Measurements from ENCODE around the gene GJA4.
A peak's percentile ranks its signal among the peaks of the same experiment; 100 is the strongest.
"Not testable (repeated sequence)": the region's sequence is repeated elsewhere in the genome, so short reads cannot be mapped to it uniquely, and the experiment has no call there.

Gene GJA4

DNA sequence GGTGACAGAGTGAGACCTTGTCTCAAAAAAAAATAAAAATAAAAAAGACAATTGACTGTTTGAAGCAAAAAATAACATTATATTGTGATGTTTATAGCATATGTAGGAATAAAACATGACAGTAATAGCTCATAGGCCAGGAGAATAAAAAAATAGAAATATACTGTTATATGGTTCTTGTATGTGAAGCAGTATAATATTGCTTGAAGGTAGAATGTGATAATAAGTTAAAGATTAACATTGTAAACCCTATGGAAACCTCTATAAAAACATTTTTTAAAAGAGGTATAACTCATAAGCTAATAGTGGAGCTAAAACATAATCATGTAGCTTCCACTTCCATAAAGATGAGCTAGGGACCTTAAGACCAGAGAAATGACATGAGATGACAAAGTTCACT, 23.5 kb downstream of the GJA4 start:
- Mint-ChIP-seq H3K27me3 (ENCODE audit: low read depth) (peaks cover 5% of the 10 kb centered on the region), H3K9me3 (peaks cover 2% of the 10 kb centered on the region), H3K36me3 (ENCODE audit: low read depth) (no peaks in the 10 kb centered on the region), H3K4me3 (no peak overlapping the region), H3K27ac (no peak overlapping the region), H3K4me1 (no peaks in the 10 kb centered on the region)
- TF ChIP-seq, protein P1, sequence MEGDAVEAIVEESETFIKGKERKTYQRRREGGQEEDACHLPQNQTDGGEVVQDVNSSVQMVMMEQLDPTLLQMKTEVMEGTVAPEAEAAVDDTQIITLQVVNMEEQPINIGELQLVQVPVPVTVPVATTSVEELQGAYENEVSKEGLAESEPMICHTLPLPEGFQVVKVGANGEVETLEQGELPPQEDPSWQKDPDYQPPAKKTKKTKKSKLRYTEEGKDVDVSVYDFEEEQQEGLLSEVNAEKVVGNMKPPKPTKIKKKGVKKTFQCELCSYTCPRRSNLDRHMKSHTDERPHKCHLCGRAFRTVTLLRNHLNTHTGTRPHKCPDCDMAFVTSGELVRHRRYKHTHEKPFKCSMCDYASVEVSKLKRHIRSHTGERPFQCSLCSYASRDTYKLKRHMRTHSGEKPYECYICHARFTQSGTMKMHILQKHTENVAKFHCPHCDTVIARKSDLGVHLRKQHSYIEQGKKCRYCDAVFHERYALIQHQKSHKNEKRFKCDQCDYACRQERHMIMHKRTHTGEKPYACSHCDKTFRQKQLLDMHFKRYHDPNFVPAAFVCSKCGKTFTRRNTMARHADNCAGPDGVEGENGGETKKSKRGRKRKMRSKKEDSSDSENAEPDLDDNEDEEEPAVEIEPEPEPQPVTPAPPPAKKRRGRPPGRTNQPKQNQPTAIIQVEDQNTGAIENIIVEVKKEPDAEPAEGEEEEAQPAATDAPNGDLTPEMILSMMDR (IDR thresholded peaks at IDR 0.05; ENCODE audit: unreplicated experiment in 3 of 3) = no peak

DNA sequence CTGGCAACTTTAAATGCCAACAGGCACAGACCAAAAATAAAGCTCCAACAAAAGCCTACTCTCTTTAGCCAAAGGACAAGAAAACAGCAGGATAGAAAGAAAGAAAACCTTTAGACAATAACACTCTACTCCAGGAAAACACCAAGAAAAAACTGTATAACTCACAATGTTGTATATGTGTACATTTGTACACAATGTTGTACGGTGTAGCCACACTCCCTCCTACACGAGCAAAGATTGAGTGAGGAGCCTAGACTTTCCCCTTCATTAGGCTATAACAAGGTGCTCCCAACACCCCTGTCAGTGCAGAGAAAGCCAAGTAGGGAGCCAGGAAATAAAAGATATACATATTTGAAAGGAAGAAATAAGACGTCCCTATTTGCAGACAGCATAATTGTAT, 24.0 kb downstream of the GJA4 start:
- Mint-ChIP-seq H3K4me3 (no peak overlapping the region), H3K27me3 (ENCODE audit: low read depth) (peaks cover 5% of the 10 kb centered on the region), H3K9me3 (peaks cover 5% of the 10 kb centered on the region), H3K4me1 (no peaks in the 10 kb centered on the region), H3K36me3 (ENCODE audit: low read depth) (no peaks in the 10 kb centered on the region), H3K27ac (peak overlapping the region in 1 of 3 experiments; percentile 23)
- TF ChIP-seq, protein P1 (IDR thresholded peaks at IDR 0.05; ENCODE audit: unreplicated experiment in 3 of 3) = no peak

DNA sequence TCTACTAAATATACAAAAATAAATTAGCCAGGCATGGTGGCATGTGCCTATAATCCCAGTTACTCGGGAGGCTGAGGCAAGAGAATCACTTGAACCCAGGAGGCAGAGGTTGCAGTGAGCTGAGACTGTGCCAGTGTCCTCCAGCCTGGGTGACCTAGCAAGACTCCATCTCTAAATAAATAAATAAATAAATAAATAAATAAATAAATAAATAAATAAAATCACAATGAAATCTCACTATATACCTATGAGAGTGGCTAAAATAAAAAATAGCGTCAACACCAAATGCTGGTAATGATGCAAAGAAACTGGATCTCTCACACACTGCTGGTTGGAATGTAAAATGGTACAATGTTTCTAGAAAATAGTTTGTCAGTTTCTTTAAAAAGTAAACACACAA, 26.1 kb downstream of the GJA4 start:
- H3K4me3 Mint-ChIP-seq; H3K27ac Mint-ChIP-seq; H3K27me3 Mint-ChIP-seq (ENCODE audit: low read depth); H3K36me3 Mint-ChIP-seq (ENCODE audit: low read depth); H3K4me1 Mint-ChIP-seq; H3K9me3 Mint-ChIP-seq: not testable (repeated sequence)

DNA sequence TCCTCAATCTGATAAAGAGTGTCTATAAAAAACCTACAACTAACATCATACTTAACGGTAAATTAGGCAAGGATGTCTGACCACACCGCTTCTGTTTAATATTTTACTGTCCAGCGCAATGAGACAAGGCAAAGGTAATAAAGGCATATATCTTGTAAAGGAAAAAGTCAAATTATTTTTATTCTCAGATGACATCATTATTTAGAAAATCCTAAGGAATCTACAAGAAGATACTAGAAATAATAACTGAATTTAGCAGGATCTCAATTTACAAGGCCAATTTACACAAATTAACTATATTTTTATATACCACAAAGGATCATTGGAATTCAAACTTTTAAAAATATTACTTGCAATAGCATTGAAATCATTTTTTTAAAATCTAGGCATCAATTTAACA, 29.4 kb downstream of the GJA4 start:
- Mint-ChIP-seq H3K4me3 (no peak overlapping the region), H3K4me1 (no peaks in the 10 kb centered on the region), H3K9me3 (peaks cover 5% of the 10 kb centered on the region), H3K36me3 (ENCODE audit: low read depth) (no peaks in the 10 kb centered on the region), H3K27ac (no peak overlapping the region), H3K27me3 (ENCODE audit: low read depth) (no peaks in the 10 kb centered on the region)
- TF ChIP-seq, protein P1 (IDR thresholded peaks at IDR 0.05; ENCODE audit: unreplicated experiment in 3 of 3) = no peak

DNA sequence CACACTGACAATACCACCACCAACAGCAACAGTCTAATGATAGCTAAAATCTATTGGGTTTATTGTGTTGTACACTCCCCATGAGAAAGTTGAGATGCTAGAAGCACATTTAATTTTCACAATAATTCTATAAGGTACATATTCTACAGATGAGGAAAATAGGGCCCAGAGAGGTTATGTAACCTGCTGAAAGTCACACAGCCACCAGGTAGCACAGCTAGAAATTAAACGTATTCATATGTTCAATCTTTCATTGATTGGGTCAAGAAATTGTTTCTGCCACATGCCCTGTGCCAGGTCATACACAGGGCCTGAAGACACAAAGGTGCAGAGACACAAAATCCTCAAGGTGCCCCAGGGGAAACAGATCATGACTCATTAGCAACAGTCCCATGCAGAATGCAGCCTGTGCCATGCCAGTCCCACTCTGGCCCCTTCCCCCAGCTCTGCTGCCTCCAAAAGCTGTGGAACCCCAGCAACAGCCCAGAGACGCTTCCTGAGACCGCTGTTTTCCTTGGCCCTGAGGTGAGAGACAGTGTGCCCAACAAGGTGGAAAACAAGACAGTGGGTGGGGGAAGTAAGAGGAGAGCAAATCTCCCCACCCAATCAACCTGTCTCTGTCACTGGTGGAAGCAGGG, 32.1 kb downstream of the GJA4 start:
- H3K27ac Mint-ChIP-seq = no peak overlapping the region
- H3K9me3 Mint-ChIP-seq = peaks cover 3% of the 10 kb centered on the region
- no peaks in the 10 kb centered on the region for H3K36me3 Mint-ChIP-seq (ENCODE audit: low read depth)
- H3K27me3 Mint-ChIP-seq (ENCODE audit: low read depth) = no peaks in the 10 kb centered on the region
- TF ChIP-seq, protein P1 (IDR thresholded peaks at IDR 0.05; ENCODE audit: unreplicated experiment in 3 of 3) = no peak
- H3K4me3 Mint-ChIP-seq = no peak overlapping the region
- no peaks in the 10 kb centered on the region for H3K4me1 Mint-ChIP-seq

DNA sequence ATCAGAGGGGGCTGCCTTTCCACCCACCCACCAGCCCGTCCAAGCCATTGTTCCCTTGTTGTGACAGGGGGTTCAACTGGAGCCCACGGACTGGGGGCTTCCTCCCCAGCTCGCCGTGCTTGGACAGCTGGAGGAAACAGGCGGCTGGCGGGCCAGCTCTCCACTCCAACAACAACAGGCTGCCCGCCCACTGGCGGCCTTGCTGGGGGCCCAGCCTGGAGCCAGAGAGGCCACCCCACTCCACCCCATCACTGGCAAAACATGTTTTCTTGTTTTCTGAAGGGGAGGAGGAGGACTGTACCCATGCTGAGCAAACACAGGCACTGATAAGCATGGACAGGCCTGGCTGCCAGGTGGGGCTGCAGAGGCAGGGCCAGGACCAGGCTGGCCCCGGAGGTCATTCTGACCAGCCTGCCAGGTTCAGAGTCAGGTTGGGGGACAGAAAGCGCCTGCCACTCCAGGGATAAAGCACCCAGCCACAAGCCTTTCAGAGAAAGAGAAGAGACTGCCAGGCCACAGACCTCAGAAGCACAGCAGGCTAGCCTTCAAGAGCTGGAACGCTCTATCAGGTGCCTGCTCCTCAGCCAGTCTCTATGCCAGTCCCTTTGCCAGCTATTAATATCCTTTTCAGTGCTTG, 32.8 kb downstream of the GJA4 start:
- Mint-ChIP-seq H3K4me3 (no peak overlapping the region), H3K27me3 (ENCODE audit: low read depth) (no peaks in the 10 kb centered on the region), H3K4me1 (no peaks in the 10 kb centered on the region), H3K27ac (no peak overlapping the region), H3K9me3 (peaks cover 3% of the 10 kb centered on the region), H3K36me3 (ENCODE audit: low read depth) (no peaks in the 10 kb centered on the region)
- TF ChIP-seq, protein P1 (IDR thresholded peaks at IDR 0.05; ENCODE audit: unreplicated experiment in 3 of 3) = no peak
